BLaER1 treated with 17β-estradiol and CSF1 and Interleukin-3, amounts not matched to agents 10 nM and 100 nM (cell line): ENCODE measurements around the gene ABCC4.
A peak's percentile ranks its signal among the peaks of the same experiment; 100 is the strongest.

Experiments
- H3K27ac ChIP-seq, 11 experiments: shearing (Covaris generic); formaldehyde crosslinking; 2 replicates each; pipeline ENCODE4 v1.8.1; 2022
- H3K27me3 ChIP-seq, 11 experiments: shearing (Covaris generic); formaldehyde crosslinking; 2 replicates each; pipeline ENCODE4 v1.8.1; 2022
- H3K36me3 ChIP-seq, 11 experiments: shearing (Covaris generic); formaldehyde crosslinking; 2 replicates each; pipeline ENCODE4 v1.8.1; 2022
- H3K4me1 ChIP-seq, 10 experiments: shearing (Covaris generic); formaldehyde crosslinking; 2 replicates each; pipeline ENCODE4 v1.8.1; 2022
- H3K4me2 ChIP-seq, 11 experiments: shearing (Covaris generic); formaldehyde crosslinking; 2 replicates each; pipeline ENCODE4 v1.8.1; 2022
- H3K4me3 ChIP-seq, 10 experiments: shearing (Covaris generic); formaldehyde crosslinking; 2 replicates each; pipeline ENCODE4 v1.8.1; 2022
- H3K9ac ChIP-seq, 11 experiments: shearing (Covaris generic); formaldehyde crosslinking; 2 replicates each; pipeline ENCODE4 v1.8.1; 2022
- H3K9me3 ChIP-seq, 11 experiments: shearing (Covaris generic); formaldehyde crosslinking; replicated peaks in 1 of 11; 2 replicates each; pipeline ENCODE4 v1.8.1; 2022
- H4K20me1 ChIP-seq, 11 experiments: shearing (Covaris generic); formaldehyde crosslinking; 2 replicates each; pipeline ENCODE4 v1.8.1; 2022
- Cebpa-rat ChIP-seq, 11 experiments: shearing (Covaris generic); IDR thresholded peaks; 2 replicates each; pipeline ENCODE4 v1.8.1; 2022

The ABCC4 gene

DNA sequence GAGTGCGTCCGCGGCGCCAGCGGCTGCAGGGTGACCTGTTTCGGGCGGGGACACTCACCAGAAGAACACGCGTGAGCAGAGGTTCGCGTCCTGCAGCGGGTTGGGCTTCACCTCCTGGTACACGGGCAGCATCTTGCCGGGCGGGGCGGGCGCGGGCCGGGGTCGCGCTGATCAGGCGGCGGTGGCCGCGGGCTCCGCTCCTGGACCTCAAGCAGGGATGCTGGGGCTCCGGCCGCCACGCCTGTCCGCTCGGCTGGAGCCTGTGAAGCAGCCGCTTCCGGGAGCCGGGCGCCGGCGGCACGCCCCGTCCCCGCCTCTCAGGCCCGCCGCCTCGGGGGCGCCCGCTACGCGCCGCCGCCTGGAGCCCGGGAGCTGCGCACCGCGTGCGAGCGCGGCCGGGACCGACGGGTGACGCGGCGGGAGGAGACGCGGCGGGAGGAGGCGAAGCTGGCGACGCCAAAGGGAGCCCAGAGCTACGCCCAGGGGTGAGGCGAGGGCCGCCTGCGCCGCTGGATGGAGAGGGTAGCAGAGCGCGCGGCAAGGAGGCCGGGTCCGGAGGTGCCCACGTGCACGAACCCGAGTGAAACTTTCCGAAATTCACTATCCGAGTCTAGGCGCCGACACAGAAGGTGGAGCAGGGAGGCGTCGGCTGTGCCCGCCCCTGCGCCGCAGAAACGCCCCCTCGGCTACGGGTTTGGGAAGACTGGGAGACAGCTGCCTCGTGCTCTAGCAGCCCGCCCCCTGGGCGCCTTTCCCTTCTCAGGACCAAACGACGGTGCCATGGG, at the start of gene ABCC4:
Gene ABCC4, minus strand, starts transcription at position 269 of the 785 bp plus-strand sequence. Its CDS starts 137 bp downstream, at position 132.
- Histone ChIP-seq H3K9me3 (peaks cover 0 to 8% (median 5%) of the 10 kb centered on the region in 11 experiments; a peak in 6 of 22 replicates), H3K4me2 (peak within 1 kb of the TSS; percentile 68 to 96 (median 91)), H3K36me3 (no peaks in the 10 kb centered on the region; a peak in 1 of 22 replicates), H4K20me1 (peaks cover 0 to 42% (median 26%) of the 10 kb centered on the region in 11 experiments; a peak in 13 of 22 replicates), H3K9ac (peak within 1 kb of the TSS; percentile 77 to 96 (median 88)), H3K4me1 (peaks cover 9 to 40% (median 30%) of the 10 kb centered on the region in 10 experiments; a peak in 19 of 20 replicates), H3K27ac (peak within 1 kb of the TSS; percentile 6 to 91 (median 87); a peak in 21 of 22 replicates), H3K4me3 (peak within 1 kb of the TSS; percentile 73 to 95 (median 90)), H3K27me3 (no peaks in the 10 kb centered on the region)
- TF ChIP-seq Cebpa-rat (IDR thresholded peaks at IDR 0.05) = no peak

GRCh38 chr13:95349267-95349666, 48.0 kb upstream of the ABCC4 start:
- Histone ChIP-seq H3K27me3 (no peaks in the 10 kb centered on the region), H3K4me3 (no peak overlapping the region), H3K36me3 (no peaks in the 10 kb centered on the region), H3K27ac (no peak overlapping the region), H3K4me1 (no peaks in the 10 kb centered on the region), H3K9me3 (peaks cover 0 to 3% (median 0%) of the 10 kb centered on the region in 11 experiments; a peak in 2 of 22 replicates), H3K4me2 (no peak overlapping the region), H4K20me1 (no peaks in the 10 kb centered on the region), H3K9ac (no peak overlapping the region)
- TF ChIP-seq Cebpa-rat (IDR thresholded peaks at IDR 0.05) = no peak

GRCh38 chr13:95343944-95344343, 42.7 kb upstream of the ABCC4 start:
- TF ChIP-seq Cebpa-rat (IDR thresholded peaks at IDR 0.05) = no peak
- Histone ChIP-seq H4K20me1 (no peaks in the 10 kb centered on the region), H3K4me1 (no peaks in the 10 kb centered on the region), H3K9ac (no peak overlapping the region), H3K27ac (no peak overlapping the region), H3K4me3 (no peak overlapping the region), H3K36me3 (no peaks in the 10 kb centered on the region), H3K9me3 (no peaks in the 10 kb centered on the region), H3K4me2 (no peak overlapping the region), H3K27me3 (no peaks in the 10 kb centered on the region)

DNA sequence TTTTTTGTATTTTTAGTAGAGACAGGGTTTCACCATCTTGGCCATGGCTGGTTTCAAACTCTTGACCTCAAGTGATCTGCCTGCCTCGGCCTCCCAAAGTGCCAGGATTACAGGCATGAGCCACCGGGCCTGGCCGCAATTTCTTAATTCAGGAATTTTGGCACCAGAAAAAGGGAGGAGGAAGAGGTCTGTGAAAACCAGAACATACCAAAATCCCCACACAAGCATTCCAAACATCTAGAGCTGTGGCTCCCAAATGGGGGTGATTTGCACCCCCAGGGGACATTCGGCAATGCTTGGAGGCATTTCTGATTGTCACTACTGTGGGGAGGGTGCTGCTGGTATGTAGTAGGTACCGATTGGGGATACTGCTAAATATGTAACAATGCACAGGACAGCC, 40.2 kb upstream of the ABCC4 start:
- Histone ChIP-seq H3K27me3 (no peaks in the 10 kb centered on the region), H3K9me3 (no peaks in the 10 kb centered on the region), H3K4me2 (no peak overlapping the region), H3K4me1 (no peaks in the 10 kb centered on the region), H3K36me3 (no peaks in the 10 kb centered on the region), H3K9ac (no peak overlapping the region), H3K27ac (no peak overlapping the region), H3K4me3 (no peak overlapping the region), H4K20me1 (no peaks in the 10 kb centered on the region)
- no peak for TF ChIP-seq Cebpa-rat (IDR thresholded peaks at IDR 0.05)

DNA sequence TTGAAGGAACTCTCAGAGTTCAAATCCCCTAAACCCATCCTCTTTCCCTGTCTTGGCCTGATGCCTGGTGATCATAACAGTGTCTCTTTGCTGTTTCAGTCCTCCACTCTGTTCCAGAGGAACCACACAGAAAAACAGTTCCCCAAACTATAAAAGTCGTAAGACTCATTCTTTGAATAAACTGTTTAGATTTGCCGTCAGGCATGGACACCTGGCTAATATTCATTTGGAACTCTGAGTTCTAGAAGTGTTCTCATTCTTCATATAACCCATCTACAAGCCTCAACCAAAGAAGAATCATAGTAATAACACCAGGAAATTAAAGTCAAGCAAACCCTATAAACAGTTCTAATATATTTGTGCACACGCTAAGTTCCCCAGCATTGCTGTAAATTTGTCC, 37.7 kb upstream of the ABCC4 start:
- TF ChIP-seq Cebpa-rat (IDR thresholded peaks at IDR 0.05) = no peak
- H4K20me1 ChIP-seq = no peaks in the 10 kb centered on the region
- H3K9ac ChIP-seq = no peak overlapping the region
- no peaks in the 10 kb centered on the region for H3K9me3 ChIP-seq
- no peak overlapping the region for H3K4me2 ChIP-seq
- no peak overlapping the region for H3K4me3 ChIP-seq
- H3K36me3 ChIP-seq = no peaks in the 10 kb centered on the region
- H3K27me3 ChIP-seq = no peaks in the 10 kb centered on the region
- no peaks in the 10 kb centered on the region for H3K4me1 ChIP-seq
- no peak overlapping the region for H3K27ac ChIP-seq

DNA sequence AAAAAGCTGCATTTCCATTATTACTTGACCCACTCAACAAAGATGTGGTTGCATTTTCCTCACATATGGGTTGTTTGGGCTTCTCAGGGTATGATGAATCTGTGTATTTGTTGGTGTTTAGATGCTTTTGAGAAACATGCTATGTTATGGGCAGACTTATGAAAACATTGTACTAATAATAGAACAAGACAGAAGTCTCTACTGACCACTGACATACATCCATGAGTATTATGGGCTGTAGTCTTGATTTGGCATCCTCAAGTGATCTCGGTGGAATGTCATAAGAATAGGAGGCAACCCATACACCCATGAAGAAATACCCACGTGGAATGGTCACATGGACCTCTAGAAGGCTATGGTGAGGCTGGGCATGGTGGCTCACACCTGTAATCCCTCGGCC, 36.3 kb upstream of the ABCC4 start:
- Histone ChIP-seq H3K9ac (no peak overlapping the region), H3K36me3 (no peaks in the 10 kb centered on the region), H3K4me2 (no peak overlapping the region), H3K4me3 (no peak overlapping the region), H3K4me1 (no peaks in the 10 kb centered on the region), H3K9me3 (no peaks in the 10 kb centered on the region), H3K27ac (no peak overlapping the region), H4K20me1 (no peaks in the 10 kb centered on the region), H3K27me3 (no peaks in the 10 kb centered on the region)
- TF ChIP-seq Cebpa-rat (IDR thresholded peaks at IDR 0.05) = no peak

DNA sequence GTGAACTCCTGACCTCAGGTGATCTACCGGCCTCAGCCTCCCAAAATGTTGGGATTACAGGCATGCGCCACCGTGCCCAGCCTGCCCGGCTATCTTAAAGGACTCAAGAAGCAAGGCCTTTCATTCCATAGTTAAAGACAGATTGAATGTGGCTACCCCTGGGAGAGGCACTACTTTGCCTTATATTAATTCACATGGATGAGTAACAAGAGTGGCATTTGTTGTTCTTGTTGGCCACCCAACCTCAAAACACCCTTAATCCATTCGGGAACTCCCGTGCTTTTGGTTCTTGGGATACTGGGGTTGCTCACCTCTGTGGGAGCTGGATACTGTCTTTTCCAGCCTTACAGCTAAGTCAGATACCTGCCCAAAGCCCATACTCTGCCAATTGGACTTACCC, 34.4 kb upstream of the ABCC4 start:
- TF ChIP-seq Cebpa-rat (IDR thresholded peaks at IDR 0.05) = no peak
- Histone ChIP-seq H3K4me3 (no peak overlapping the region), H4K20me1 (no peaks in the 10 kb centered on the region), H3K9me3 (no peaks in the 10 kb centered on the region), H3K27me3 (no peaks in the 10 kb centered on the region), H3K36me3 (no peaks in the 10 kb centered on the region), H3K4me1 (no peaks in the 10 kb centered on the region), H3K27ac (no peak overlapping the region), H3K4me2 (no peak overlapping the region), H3K9ac (no peak overlapping the region)

DNA sequence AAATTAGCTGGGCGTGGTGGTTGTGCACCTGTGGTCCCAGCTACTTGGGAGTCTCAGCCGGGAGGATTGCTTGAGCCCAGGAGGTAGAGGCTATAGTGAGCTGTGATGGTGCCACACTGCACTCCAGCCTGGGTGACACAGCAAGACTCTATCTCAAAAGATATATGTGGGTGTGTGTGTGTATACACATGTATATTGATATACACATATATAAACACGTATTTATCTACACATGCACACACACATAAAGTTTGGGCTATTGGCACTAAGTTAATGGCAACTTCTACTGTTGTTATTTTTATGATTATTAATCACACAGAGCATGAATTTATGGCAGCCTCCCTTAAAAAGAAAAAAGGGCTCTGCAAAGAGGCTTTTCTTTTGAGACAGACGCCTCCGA, 27.1 kb upstream of the ABCC4 start:
- Histone ChIP-seq H3K4me3 (no peak overlapping the region), H3K9me3 (no peaks in the 10 kb centered on the region), H3K27ac (no peak overlapping the region), H3K9ac (no peak overlapping the region), H4K20me1 (no peaks in the 10 kb centered on the region), H3K4me2 (no peak overlapping the region), H3K4me1 (no peaks in the 10 kb centered on the region), H3K36me3 (no peaks in the 10 kb centered on the region), H3K27me3 (no peaks in the 10 kb centered on the region)
- no peak for TF ChIP-seq Cebpa-rat (IDR thresholded peaks at IDR 0.05)

DNA sequence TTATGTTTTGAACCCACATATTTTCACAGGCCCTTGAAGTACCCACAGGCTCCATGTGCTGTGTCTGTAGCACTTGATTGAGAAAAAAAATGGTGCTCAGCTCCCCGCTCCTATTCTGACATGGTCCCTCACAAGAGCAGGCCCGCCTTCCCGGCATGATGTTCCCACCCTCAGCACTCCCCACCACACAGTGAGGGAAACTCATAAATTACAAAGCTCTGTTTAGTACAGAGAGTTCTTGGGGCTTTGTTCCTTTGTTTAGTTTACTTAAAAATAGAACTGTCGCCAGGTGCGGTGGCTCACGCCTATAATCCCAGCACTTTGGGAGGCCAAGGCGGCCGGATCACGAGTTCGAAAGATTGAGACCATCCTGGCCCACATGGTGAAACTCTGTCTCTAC, 25.9 kb upstream of the ABCC4 start:
- Histone ChIP-seq H4K20me1 (no peaks in the 10 kb centered on the region), H3K9me3 (no peaks in the 10 kb centered on the region), H3K4me2 (no peak overlapping the region), H3K27ac (no peak overlapping the region), H3K4me3 (no peak overlapping the region), H3K27me3 (no peaks in the 10 kb centered on the region), H3K9ac (no peak overlapping the region), H3K36me3 (no peaks in the 10 kb centered on the region), H3K4me1 (no peaks in the 10 kb centered on the region)
- TF ChIP-seq Cebpa-rat (IDR thresholded peaks at IDR 0.05) = no peak

DNA sequence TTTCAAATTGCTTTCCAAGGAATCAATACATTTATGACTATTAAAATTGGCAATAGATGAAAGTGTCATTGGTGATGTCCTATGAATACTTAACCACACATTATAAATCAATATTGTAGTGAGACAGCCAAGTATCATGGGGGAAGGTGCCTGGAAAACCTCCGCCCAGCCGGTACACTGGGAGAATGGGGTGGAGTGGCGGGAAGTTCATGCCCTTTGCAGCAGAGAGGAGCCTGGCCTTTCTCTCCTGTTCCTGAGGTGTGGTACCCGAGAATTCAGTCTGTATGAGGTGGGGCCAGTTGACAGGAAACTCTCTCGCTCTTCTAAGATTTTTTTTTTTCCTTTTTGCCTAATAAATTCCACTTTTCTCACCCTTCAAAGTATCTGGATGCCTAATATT, 25.4 kb upstream of the ABCC4 start:
- Histone ChIP-seq H3K27ac (no peak overlapping the region), H3K4me2 (no peak overlapping the region), H3K36me3 (no peaks in the 10 kb centered on the region), H3K4me1 (no peaks in the 10 kb centered on the region), H3K27me3 (no peaks in the 10 kb centered on the region), H3K9ac (no peak overlapping the region), H3K4me3 (no peak overlapping the region), H4K20me1 (no peaks in the 10 kb centered on the region), H3K9me3 (no peaks in the 10 kb centered on the region)
- no peak for TF ChIP-seq Cebpa-rat (IDR thresholded peaks at IDR 0.05)
